Measurements from ENCODE around the gene ANAPC10.

Gene ANAPC10

DNA sequence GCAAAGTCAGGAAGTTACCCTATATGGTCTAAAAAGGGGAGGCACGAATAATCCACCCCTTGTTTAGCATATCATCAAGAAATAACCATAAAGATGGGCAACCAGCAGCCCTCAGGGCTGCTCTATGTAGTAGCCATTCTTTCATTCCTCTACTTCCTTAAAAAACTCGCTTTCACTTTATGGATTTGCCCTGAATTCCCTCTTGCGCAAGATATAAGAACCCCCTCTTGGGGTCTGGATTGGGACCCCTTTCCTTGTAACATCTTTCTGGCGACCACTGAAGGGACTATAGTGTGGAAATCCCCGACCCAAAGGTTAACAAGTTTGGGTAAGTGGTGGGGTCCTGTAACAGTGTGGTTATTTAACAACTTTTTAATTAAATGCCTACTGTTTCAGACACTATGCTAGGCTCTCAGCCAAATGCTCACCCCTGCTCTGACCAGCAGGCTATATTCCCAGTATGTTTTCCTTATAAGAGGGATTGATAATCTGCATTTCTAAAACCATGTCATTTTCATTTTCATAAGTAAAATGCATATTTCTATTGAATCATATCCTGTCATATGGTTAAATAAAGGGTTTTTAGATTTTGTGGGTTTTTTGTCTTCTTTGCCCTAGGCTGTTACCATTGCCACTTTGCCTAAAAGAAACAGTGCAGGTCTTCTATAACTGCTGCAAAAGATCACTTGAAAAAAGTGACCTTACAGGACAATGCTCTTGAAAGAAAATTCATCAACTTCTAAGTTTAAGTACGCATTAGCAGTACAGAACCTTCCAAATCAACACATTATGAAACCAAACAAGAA is 41.5 kb downstream of the ANAPC10 start:
- H3K4me3 ChIP-seq (ENCODE audit: control insufficient read depth, low read depth, low read length) = no peak overlapping the region
- no peak for DNase-seq (ENCODE audit: low read depth)
- TF ChIP-seq, protein P1, sequence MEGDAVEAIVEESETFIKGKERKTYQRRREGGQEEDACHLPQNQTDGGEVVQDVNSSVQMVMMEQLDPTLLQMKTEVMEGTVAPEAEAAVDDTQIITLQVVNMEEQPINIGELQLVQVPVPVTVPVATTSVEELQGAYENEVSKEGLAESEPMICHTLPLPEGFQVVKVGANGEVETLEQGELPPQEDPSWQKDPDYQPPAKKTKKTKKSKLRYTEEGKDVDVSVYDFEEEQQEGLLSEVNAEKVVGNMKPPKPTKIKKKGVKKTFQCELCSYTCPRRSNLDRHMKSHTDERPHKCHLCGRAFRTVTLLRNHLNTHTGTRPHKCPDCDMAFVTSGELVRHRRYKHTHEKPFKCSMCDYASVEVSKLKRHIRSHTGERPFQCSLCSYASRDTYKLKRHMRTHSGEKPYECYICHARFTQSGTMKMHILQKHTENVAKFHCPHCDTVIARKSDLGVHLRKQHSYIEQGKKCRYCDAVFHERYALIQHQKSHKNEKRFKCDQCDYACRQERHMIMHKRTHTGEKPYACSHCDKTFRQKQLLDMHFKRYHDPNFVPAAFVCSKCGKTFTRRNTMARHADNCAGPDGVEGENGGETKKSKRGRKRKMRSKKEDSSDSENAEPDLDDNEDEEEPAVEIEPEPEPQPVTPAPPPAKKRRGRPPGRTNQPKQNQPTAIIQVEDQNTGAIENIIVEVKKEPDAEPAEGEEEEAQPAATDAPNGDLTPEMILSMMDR (IDR thresholded peaks at IDR 0.05; ENCODE audit: control insufficient read depth, insufficient read depth, low read depth, low read length, missing control alignments) = no peak

DNA sequence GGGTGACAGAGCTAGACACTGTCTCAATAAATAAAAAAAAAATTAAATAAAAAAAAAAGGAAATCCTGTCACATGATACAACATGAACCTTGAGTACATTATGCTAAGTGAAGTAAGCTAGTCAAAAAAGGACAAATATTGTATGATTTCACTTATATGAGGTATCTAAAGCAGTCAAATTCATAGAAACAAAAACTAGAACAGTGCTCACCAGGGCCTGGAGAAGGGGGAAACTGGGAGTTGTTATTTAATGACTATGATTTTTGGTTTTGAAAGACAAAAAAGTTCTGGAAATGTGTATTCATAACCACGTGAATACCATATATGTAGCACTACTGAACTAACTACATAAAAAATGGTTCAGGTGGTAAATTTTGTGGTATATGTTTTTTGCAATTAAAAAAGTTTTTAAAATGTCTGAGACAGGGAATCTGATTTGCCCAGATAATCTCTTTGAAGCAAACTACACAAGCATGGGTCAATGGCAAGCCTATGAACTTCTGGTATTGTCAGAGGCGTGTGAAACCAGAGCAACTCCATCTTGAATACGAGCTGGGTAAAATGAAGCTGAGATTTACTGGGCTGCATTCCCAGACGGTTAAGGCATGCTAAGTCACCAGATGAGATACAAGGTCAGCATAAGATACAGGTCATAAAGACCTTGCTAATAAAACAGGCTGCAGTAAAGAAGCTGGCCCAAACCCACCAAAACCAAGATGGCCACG is 42.3 kb downstream of the ANAPC10 start:
- no peak for DNase-seq (ENCODE audit: low read depth)
- TF ChIP-seq, protein P1 (IDR thresholded peaks at IDR 0.05; ENCODE audit: control insufficient read depth, insufficient read depth, low read depth, low read length, missing control alignments) = no peak
- H3K4me3 ChIP-seq (ENCODE audit: control insufficient read depth, low read depth, low read length) = no peak overlapping the region

DNA sequence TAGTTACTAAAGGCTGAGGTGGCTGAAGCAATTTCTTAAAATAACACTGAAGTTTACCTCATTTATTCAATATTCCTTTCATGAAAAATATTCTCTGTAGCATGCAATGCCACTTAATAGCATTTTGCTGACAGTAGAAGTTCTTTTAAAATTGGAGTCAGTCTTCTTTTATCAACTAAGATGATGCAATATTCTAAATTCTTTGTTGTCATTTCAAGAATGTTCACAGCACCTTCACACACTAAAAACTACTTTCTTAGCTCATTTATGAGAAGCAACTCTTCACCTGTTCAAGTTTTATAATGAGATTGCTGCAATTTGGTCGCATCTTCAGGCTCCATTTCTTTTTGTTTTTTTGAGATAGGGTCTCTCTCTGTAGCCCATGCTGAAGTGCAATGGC is 48.8 kb downstream of the ANAPC10 start:
- TF ChIP-seq, protein P1 (IDR thresholded peaks at IDR 0.05; ENCODE audit: control insufficient read depth, insufficient read depth, low read depth, low read length, missing control alignments) = no peak
- H3K4me3 ChIP-seq (ENCODE audit: control insufficient read depth, low read depth, low read length) = no peak overlapping the region
- no peak for DNase-seq (ENCODE audit: low read depth)

DNA sequence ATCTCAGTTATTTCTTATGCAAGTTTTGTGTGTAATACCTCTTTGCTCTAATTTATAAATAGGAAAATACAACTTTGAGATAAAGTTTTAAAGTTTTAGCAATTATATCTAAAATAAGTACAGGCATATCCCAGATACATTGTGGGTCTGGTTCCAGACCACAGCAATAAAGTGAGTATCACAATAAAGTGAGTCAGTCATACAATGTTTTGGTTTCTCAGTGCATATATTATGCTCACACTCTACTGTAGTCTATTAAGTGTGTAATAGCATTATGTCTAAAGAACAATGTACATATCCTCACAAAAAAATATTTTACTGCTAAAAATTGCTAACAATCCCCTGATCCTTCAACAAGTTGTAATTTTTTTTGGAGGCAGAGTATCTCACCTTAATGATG is 49.2 kb downstream of the ANAPC10 start:
- TF ChIP-seq, protein P1 (IDR thresholded peaks at IDR 0.05; ENCODE audit: control insufficient read depth, insufficient read depth, low read depth, low read length, missing control alignments) = no peak
- H3K4me3 ChIP-seq (ENCODE audit: control insufficient read depth, low read depth, low read length) = no peak overlapping the region
- DNase-seq (ENCODE audit: low read depth) = no peak

DNA sequence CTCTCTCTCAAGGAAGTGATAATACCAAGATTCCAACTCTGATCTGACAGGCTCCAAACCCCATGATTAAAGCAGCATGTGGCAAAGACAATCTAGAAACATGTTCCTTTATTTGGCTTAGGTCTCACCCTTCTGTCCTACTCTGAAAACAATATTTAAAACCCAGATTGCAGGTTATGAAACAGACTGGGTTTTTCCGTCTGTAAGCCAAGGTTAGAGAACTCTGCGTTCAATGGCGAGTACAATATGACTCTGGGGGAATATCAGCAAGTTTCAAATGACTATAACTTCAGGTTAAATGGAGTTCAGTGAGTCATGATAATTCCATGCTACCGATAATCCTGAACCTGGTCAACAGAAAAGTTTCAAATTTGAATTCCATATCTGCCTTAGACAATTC is 50.8 kb downstream of the ANAPC10 start:
- DNase-seq (ENCODE audit: low read depth) = no peak
- H3K4me3 ChIP-seq (ENCODE audit: control insufficient read depth, low read depth, low read length) = no peak overlapping the region
- TF ChIP-seq, protein P1 (IDR thresholded peaks at IDR 0.05; ENCODE audit: control insufficient read depth, insufficient read depth, low read depth, low read length, missing control alignments) = no peak

DNA sequence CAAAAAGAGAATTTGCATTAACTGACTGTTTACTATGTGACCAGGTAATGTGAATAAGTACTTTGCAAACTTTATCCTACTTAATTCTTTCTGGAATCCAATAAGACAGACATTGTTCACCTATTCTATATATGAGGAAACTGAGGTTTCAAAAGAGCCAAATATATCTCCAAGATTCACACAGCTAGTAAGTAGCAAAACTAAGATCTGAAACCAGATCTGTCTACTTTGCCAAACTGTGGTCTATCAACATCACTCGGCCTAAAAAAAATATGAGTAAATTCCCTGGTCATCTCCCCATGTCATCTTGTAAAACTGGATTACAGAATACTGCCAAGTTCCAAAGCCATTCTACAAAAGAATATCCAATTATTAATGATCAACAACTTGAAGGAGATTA is 52.8 kb downstream of the ANAPC10 start:
- DNase-seq (ENCODE audit: low read depth) = no peak
- TF ChIP-seq, protein P1 (IDR thresholded peaks at IDR 0.05; ENCODE audit: control insufficient read depth, insufficient read depth, low read depth, low read length, missing control alignments) = no peak
- no peak overlapping the region for H3K4me3 ChIP-seq (ENCODE audit: control insufficient read depth, low read depth, low read length)

All from AG09309 (cell line).